Duodenal mucosa (tissue), 2 donors: ENCODE measurements around the gene CTSA.

Experiments
- H3K27ac ChIP-seq: one replicate; pipeline ENCODE4 v1.7.0; 2013; ENCODE audit warnings: low read depth, low read length
- H3K27me3 ChIP-seq, 2 donors: one replicate each; pipeline ENCODE4 v1.7.0; 2013; ENCODE audit warnings: low read length in 2 of 2, control low read depth in 1 of 2; ENCODE audit not compliant: insufficient read depth in 2 of 2, control insufficient read depth in 1 of 2
- H3K36me3 ChIP-seq, 2 donors: one replicate each; pipeline ENCODE4 v1.7.0; 2013; ENCODE audit warnings: low read length in 2 of 2, control low read depth in 1 of 2; ENCODE audit not compliant: insufficient read depth in 2 of 2, control insufficient read depth in 1 of 2
- H3K4me1 ChIP-seq, 2 donors: one replicate each; pipeline ENCODE4 v1.7.0; 2013; ENCODE audit warnings: low read length in 2 of 2, control low read depth in 1 of 2; ENCODE audit not compliant: insufficient read depth in 2 of 2, control insufficient read depth in 1 of 2
- H3K4me3 ChIP-seq, 2 donors: one replicate each; pipeline ENCODE4 v1.7.0; 2013; ENCODE audit warnings: low read length in 2 of 2, low read depth in 1 of 2
- H3K9ac ChIP-seq, 2 donors: one replicate each; pipeline ENCODE4 v1.7.0; 2013; ENCODE audit warnings: low read length in 2 of 2, low read depth in 1 of 2
- H3K9me3 ChIP-seq, 2 donors: one replicate each; pipeline ENCODE4 v1.7.0; 2013; ENCODE audit warnings: low read length in 2 of 2, control low read depth in 1 of 2; ENCODE audit not compliant: control insufficient read depth in 1 of 2

CTSA gene

DNA sequence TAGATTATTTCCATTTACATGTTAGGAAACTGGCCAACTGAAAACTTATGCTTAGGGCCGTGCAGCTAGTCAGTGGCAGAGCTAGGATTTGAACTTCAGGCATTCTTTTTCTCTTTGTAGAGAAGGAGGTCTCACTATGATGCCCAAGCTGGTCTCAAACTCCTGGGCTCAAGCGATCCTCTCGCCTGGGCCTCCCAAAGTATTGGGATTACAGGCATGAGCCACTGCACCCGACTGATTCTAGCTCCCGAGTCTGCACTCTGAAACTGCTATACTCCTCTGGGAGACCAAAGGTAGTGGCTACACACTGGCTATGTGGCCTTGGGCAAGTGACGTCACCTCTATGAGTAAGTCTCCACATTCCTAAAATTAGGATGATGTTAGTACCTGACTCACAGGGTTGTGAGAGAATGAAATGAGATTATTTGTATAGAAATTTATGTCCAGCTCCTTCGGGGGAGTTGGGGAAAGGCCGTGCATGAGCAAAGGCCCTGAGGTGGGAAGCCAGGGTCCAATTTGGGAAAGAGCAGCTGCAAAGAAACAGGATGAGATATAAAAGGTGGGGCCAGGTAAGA, 14.5 kb downstream of the CTSA start:
- no peaks in the 10 kb centered on the region for H3K9me3 ChIP-seq
- no peak overlapping the region for H3K27ac ChIP-seq
- peaks cover 6 to 11% of the 10 kb centered on the region in 2 donors for H3K4me1 ChIP-seq
- H3K4me3 ChIP-seq: no peak overlapping the region
- no peaks in the 10 kb centered on the region for H3K27me3 ChIP-seq
- H3K9ac ChIP-seq: no peak overlapping the region
- peaks cover 0 to 9% of the 10 kb centered on the region in 2 donors for H3K36me3 ChIP-seq

DNA sequence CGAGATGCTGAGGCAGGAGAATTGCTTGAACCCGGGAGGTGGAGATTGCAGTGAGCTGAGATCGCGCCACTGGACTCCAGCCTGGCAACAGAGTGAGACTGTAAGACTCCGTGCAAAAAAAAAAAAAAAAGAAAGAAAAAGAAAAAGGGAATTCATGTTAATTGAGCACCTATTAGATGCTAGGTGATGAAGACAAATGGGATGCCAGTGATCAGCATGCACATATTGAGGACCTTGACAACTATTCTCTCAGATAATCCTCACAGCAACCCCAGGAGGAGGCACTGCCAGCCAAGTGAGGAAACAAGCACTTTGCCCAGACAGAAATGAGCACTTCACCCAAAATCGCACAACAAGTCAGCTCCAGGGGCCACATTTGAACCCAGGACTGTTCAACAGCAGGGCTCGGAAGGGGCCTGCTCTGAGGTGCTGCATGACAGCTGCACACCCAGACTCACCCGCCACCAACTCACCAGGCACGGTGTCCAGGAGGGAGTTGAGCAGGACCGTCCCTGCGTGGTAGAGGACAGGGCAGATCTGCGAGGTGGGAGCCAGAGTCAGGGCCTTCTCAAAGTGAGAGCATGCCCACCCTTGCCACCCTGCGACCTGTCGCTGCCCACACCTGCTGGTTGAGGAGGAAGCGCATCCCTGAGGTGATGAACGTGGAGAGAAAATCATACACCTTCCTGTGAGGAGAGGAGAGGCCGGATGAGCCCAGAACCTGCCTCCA, 16.2 kb downstream of the CTSA start:
- H3K27ac ChIP-seq: no peak overlapping the region
- peaks cover 0 to 3% of the 10 kb centered on the region in 2 donors for H3K36me3 ChIP-seq
- H3K9me3 ChIP-seq: no peaks in the 10 kb centered on the region
- H3K4me3 ChIP-seq: no peak overlapping the region
- no peaks in the 10 kb centered on the region for H3K27me3 ChIP-seq
- peaks cover 18 to 22% of the 10 kb centered on the region in 2 donors for H3K4me1 ChIP-seq
- H3K9ac ChIP-seq: no peak overlapping the region

DNA sequence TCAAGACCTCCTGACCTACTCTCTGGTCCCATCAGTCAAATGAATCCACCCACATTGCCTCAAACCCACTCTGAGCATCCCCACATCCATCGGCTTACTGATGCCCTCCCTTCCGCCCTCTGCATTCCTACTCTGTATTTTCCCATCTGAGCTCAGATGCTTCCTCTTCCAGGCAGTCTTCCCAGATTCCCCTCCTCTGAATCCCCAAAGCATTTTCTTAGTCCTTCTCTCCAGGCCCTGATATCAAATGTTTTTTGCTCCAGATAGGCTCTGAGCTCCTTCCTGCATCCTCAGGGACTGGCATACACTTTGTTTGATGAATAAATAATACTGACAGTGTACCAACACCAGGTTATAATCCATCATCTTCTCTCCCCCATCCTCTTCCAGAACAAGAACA, 16.9 kb downstream of the CTSA start:
- Histone ChIP-seq H3K36me3 (peaks cover 0 to 3% of the 10 kb centered on the region in 2 donors), H3K9ac (no peak overlapping the region), H3K27ac (no peak overlapping the region), H3K4me1 (peaks cover 18 to 24% of the 10 kb centered on the region in 2 donors), H3K27me3 (no peaks in the 10 kb centered on the region), H3K4me3 (no peak overlapping the region), H3K9me3 (no peaks in the 10 kb centered on the region)

DNA sequence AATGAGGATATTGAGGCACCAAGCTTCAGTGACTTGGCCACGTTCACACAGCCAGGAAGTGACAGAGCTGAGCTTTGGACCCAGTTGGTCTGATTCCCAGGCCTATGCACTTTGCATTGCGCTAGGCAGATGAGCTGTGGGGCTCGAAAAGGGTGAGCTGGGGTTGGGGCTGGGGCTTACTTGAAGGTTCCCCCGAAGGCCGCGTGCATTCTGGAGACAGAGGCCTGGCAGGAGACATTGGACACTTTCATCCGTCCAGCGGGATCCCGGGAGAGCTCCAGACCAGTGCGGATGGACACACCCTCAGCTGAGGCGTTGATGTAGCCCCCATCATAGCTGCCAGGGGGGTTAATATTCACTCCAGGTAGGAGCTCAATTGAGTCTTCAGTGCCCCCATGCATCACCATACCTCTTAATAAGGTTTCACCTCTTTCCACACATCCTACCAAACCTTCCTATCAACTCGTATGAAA, 18.2 kb downstream of the CTSA start:
- Histone ChIP-seq H3K36me3 (peaks cover 0 to 3% of the 10 kb centered on the region in 2 donors), H3K4me3 (no peak overlapping the region), H3K4me1 (peaks cover 20 to 24% of the 10 kb centered on the region in 2 donors), H3K27ac (no peak overlapping the region), H3K9me3 (no peaks in the 10 kb centered on the region), H3K27me3 (no peaks in the 10 kb centered on the region), H3K9ac (no peak overlapping the region)

DNA sequence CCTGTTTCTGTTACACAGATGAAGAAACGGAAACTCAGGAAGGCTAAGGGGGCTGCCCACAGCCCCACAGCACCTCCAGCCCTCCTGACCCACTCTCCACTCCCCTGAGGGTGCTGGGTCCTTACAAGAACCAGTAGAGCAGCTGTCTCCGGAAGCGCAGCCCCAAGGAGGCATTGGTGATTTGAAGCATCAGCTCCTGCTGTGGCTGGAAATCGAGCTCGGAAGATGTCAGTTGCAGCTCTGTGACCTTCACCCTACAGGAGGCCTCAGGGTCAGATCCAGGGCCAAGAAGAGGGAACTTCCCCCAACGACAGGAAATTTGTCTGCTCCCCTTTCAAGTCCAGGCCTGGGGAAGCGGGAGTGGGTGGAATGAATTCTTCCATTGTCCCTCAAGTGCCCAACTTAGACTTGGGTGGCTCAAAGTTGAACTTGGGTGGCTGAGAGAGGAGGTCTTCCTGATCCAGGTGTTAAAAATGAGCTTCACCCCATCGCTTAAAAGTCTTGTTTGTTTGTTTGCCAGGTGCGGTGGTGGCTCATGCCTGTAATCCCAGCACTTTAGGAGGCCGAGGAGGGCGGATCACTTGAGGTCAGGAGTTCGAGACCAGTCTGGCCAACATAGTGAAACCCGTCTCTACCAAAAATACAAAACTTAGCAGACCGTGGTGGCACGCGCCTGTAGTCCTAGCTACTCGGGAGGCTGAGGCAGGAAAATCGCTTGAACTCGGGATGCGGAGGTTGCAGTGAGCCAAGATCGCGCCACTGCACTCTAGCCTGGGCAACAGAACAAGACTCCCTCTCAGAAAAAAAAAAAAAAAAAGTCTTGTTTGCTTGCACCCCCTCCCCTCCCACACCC, 18.9 kb downstream of the CTSA start:
- H3K27me3 ChIP-seq: no peaks in the 10 kb centered on the region
- H3K9ac ChIP-seq: no peak overlapping the region
- peaks cover 21 to 24% of the 10 kb centered on the region in 2 donors for H3K4me1 ChIP-seq
- H3K4me3 ChIP-seq: peak overlapping the region; percentile 46 to 78
- H3K27ac ChIP-seq: no peak overlapping the region
- no peaks in the 10 kb centered on the region for H3K9me3 ChIP-seq
- peaks cover 0 to 3% of the 10 kb centered on the region in 2 donors for H3K36me3 ChIP-seq

DNA sequence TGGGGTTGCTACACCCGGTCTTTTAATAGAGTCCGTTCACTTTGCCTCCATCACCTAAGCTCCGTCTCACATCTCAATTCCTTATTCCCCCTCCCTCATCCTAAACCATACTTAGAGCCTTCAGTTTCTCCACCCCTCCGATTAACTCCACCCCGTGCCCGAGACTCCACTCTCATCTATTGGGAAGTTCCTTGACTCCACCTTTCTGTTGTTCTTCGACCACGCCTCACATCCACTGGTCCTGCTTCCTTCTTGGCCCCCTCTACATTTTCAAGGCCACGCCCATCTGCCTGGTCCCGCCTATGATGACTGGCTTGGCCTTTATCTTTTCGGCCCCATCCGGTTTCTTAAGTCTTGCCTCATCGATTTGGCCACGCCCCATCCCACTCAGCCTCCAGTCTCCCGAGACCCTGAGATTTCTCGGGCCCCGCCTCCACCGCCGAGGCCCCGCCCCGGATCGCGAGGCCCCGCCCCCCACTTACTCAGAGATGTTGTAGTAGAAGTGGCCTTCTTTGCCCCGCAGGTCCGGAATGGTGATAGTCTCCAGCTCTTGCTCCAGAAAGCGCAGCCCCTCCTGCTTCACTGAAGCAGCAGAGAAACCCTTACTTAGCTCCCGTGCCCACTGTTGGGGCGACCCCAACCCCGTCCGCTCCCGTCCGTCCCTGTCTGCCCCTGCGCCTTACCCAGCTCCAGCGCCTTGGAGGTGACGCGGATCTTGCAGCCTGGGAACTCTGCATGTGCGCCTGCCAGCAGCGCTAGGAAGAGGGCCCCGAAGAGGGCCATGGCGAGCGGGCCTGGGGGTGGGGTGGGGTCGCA, 19.7 kb downstream of the CTSA start:
- Histone ChIP-seq H3K36me3 (peaks cover 0 to 3% of the 10 kb centered on the region in 2 donors), H3K4me3 (peak overlapping the region; percentile 75 to 78), H3K4me1 (peaks cover 21 to 24% of the 10 kb centered on the region in 2 donors), H3K9ac (peak overlapping the region; percentile 65 to 89), H3K9me3 (no peaks in the 10 kb centered on the region), H3K27ac (peak overlapping the region; percentile 78), H3K27me3 (no peaks in the 10 kb centered on the region)

DNA sequence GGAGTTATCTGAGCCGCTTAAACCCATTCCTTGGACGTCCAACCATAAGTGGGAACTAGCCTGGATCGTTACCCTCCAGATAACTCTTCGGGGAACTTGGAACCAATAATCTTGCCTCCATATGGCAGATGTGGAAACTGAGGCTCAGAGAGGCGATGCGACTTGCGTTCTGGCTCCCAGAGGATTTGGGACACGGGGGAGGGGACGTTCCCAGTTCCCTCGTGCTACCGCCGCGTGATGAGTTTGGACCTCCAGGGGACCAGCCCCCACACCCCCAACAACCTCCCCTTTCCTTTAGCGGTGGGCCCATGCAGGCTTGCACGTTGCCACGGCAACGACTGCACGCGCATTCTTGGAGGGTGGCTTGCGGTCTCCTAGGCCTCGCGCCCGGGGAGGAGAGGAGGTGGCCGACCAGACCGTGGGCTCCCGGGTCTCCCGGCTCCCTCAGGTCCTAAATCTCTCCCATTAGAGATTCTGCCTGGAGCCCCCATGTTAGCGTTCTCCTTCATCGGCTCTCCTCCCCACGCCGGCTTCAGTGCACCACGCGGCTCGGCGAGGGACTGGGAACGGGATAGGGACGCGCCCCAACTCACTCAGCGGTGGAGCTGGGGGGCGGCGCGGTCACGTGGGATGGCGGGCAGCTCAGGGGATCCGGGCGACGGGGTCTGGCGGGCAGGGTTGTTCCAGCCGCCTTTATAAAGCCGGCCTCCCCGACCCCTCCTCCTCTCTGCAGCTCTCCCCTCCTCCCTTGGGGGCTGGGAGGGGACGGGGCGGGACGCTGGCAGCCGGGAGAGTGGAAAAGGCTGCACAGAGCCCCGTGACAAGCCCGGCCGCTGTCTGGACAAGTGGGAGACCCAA, 20.6 kb downstream of the CTSA start, which contains the start of gene PLTP:
PLTP (minus strand) TSS at position 670 of the 858 bp plus-strand sequence. CDS start 703 bp downstream, outside the sequence.
- H3K27me3 ChIP-seq: no peaks in the 10 kb centered on the region
- peak within 1 kb of the TSS; percentile 75 to 78 for H3K4me3 ChIP-seq
- H3K36me3 ChIP-seq: peaks cover 0 to 3% of the 10 kb centered on the region in 2 donors
- peak within 1 kb of the TSS; percentile 65 to 89 for H3K9ac ChIP-seq
- no peaks in the 10 kb centered on the region for H3K9me3 ChIP-seq
- peaks cover 21 to 24% of the 10 kb centered on the region in 2 donors for H3K4me1 ChIP-seq
- peak within 1 kb of the TSS; percentile 78 for H3K27ac ChIP-seq

DNA sequence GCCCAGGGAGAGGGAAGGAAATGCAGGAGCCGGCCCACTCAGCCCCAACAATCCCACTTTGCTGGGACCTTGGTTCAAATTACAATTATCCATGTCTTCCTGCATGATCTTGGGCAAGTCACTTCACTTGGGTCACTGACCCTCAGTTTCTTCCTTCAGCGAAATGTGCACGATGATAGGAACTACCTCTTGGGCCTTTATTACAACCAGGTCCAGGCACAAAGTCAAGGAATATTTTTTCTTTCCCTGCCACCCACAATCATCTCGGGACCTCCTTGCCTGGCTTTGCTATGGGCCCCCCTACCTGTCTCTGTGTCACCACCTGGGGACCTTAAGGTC, 21.2 kb downstream of the CTSA start:
- H3K9me3 ChIP-seq: no peaks in the 10 kb centered on the region
- no peak overlapping the region for H3K27ac ChIP-seq
- peaks cover 21 to 24% of the 10 kb centered on the region in 2 donors for H3K4me1 ChIP-seq
- H3K9ac ChIP-seq: no peak overlapping the region
- peak overlapping the region in 1 of 2 donors; percentile 78 for H3K4me3 ChIP-seq
- H3K36me3 ChIP-seq: peaks cover 0 to 3% of the 10 kb centered on the region in 2 donors
- H3K27me3 ChIP-seq: no peaks in the 10 kb centered on the region

DNA sequence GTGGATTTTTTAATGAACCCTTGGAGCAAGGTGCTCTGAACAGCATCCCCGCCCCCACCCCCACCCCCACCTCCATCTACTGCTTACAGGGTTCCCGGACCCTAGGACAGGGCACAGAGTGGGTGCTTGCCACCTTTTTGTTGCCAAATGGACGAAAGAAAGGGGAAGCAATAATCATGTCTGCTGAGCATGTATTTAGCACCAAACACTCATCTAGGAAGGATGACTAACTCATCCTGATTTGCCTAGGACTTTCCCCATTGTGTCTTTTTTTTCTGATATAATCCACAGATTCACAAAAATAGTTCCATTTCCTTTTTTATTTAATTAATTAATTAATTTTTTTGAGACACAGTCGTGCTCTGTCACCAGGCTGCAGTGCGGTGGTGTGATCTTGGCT, 22.0 kb downstream of the CTSA start:
- no peak overlapping the region for H3K27ac ChIP-seq
- no peak overlapping the region for H3K4me3 ChIP-seq
- H3K36me3 ChIP-seq: no peaks in the 10 kb centered on the region
- peaks cover 21 to 25% of the 10 kb centered on the region in 2 donors for H3K4me1 ChIP-seq
- H3K27me3 ChIP-seq: no peaks in the 10 kb centered on the region
- H3K9me3 ChIP-seq: no peaks in the 10 kb centered on the region
- H3K9ac ChIP-seq: no peak overlapping the region
